Keratinocyte (primary cell): Measurements from ENCODE around the gene STOM. TPM values are rescaled to one million over a fixed set of nuclear protein-coding genes. Genes with fewer than 3 reads are reported as not detected.

ENCODE experiments used
- DNase-seq: peaks from one replicate; pipeline ENCODE4 v3.0.0-alpha.2; 2011; ENCODE audit warnings: low read depth, missing footprints, low spot score
- FAIRE-seq: peaks from 2 replicates; lab custom pipeline; 2011; peaks lifted over from hg19 to GRCh38; lab: Jason Lieb, UNC
- H2AFZ ChIP-seq: 2 replicates; pipeline ENCODE4 v1.6.0; 2012; ENCODE audit warnings: low read length, control low read depth, inconsistent platforms; ENCODE audit not compliant: control insufficient read depth
- H3K27ac ChIP-seq: 2 replicates; pipeline ENCODE4 v1.5.1; 2011; ENCODE audit warnings: low read length; ENCODE audit not compliant: control insufficient read depth, insufficient read depth
- H3K27me3 ChIP-seq: 3 replicates; pipeline ENCODE4 v1.6.0; 2011; ENCODE audit warnings: low read length; ENCODE audit not compliant: control insufficient read depth, insufficient read depth; ENCODE audit errors: extremely low read depth
- H3K36me3 ChIP-seq, 2 experiments: 2 replicates in 1 of 2; 3 replicates in 1 of 2; pipeline ENCODE4 v1.5.1; 2011; ENCODE audit warnings: low read length in 2 of 2, mild to moderate bottlenecking in 1 of 2; ENCODE audit not compliant: control insufficient read depth in 2 of 2, insufficient read depth in 2 of 2; ENCODE audit errors: extremely low read depth in 1 of 2
- H3K4me1 ChIP-seq: 3 replicates; pipeline ENCODE4 v1.5.1; 2011; ENCODE audit warnings: low read length; ENCODE audit not compliant: control insufficient read depth, insufficient read depth; ENCODE audit errors: extremely low read depth
- H3K4me2 ChIP-seq: 3 replicates; pipeline ENCODE4 v1.6.0; 2011; ENCODE audit warnings: low read depth, low read length; ENCODE audit not compliant: control insufficient read depth, insufficient read depth; ENCODE audit errors: extremely low read depth
- H3K4me3 ChIP-seq, 3 experiments: fragments of 200-600 bp in 1 of 3; sonication (generic) in 1 of 3; 2 replicates in 2 of 3; 3 replicates in 1 of 3; pipeline ENCODE4 v1.5.1; 2011 to 2016; ENCODE audit warnings: low read length in 3 of 3, mild to moderate bottlenecking in 3 of 3, control low read depth in 2 of 3, inconsistent platforms in 1 of 3, low read depth in 1 of 3, mixed read lengths in 1 of 3, mixed run types in 1 of 3, moderate library complexity in 1 of 3; ENCODE audit not compliant: control insufficient read depth in 2 of 3, insufficient read depth in 2 of 3; ENCODE audit errors: extremely low read depth in 1 of 3
- H3K79me2 ChIP-seq: 2 replicates; pipeline ENCODE4 v1.6.0; 2012; ENCODE audit warnings: low read length; ENCODE audit not compliant: control insufficient read depth, insufficient read depth
- H3K9ac ChIP-seq: 3 replicates; pipeline ENCODE4 v1.6.0; 2011; ENCODE audit warnings: low read length; ENCODE audit not compliant: control insufficient read depth, insufficient read depth; ENCODE audit errors: extremely low read depth
- H3K9me1 ChIP-seq: 3 replicates; pipeline ENCODE4 v1.6.0; 2011; ENCODE audit warnings: low read length; ENCODE audit not compliant: control insufficient read depth, insufficient read depth; ENCODE audit errors: extremely low read depth
- H3K9me3 ChIP-seq: 2 replicates; pipeline ENCODE4 v1.5.1; 2012; ENCODE audit warnings: low read depth, low read length; ENCODE audit not compliant: control insufficient read depth
- H4K20me1 ChIP-seq: 3 replicates; pipeline ENCODE4 v1.6.0; 2011; ENCODE audit warnings: low read length; ENCODE audit not compliant: control insufficient read depth, insufficient read depth; ENCODE audit errors: extremely low read depth
- CTCF ChIP-seq, 3 experiments: IDR thresholded peaks in 1 of 3; conservative IDR thresholded peaks in 1 of 3; optimal IDR thresholded peaks in 1 of 3; 2 replicates in 2 of 3; 3 replicates in 1 of 3; pipeline versions ENCODE3 to v1.5.1; 2011; ENCODE audit warnings: low read length in 3 of 3, mild to moderate bottlenecking in 3 of 3, moderate library complexity in 2 of 3, control low read depth in 1 of 3, inconsistent platforms in 1 of 3; ENCODE audit not compliant: insufficient read depth in 2 of 3; ENCODE audit errors: extremely low read depth in 1 of 3
- EZH2 ChIP-seq: IDR thresholded peaks from one replicate; pipeline ENCODE4 v1.6.1; 2012; ENCODE audit warnings: inconsistent platforms, mild to moderate bottlenecking, low read length, moderate library complexity
- dilution Hi-C: fragments of 300-500 bp; cut with MboI; formaldehyde crosslinking; loops from one replicate; pipeline ENCODE4 v1.7.0; 2020; ENCODE audit warnings: low sequenced_read_pairs; ENCODE audit not compliant: extremely low pct_ligation_motif_present
- polyA plus RNA-seq, 5 experiments: library from polyadenylated mRNA; depleted of rRNA in 3 of 5; stranded (reverse) in 3 of 5; stranded (forward) in 1 of 5; unstranded in 1 of 5; fragments of >200 nt; gene quantifications; 1 replicate in 1 of 5; 2 replicates in 3 of 5; 3 replicates in 1 of 5; pipeline versions ENCODE4 v1.2.1 to v1.2.3, GENCODE V29; 2011 to 2012; ENCODE audit warnings: missing spikeins in 2 of 5, low read depth in 1 of 5, low replicate concordance in 1 of 5

The STOM gene
- polyA plus RNA-seq, 1 donor (not counting 4 experiments of a cell fraction or from before 2014, with no cell fraction given) = 121 TPM

- peak overlapping the region; percentile 81 for H3K27ac ChIP-seq
- no peaks in the 10 kb centered on the region for H3K9me1 ChIP-seq
- H3K9me3 ChIP-seq = no peaks in the 10 kb centered on the region
- H3K9ac ChIP-seq = peak overlapping the region; percentile 86
- H3K4me1 ChIP-seq = peaks cover 55% of the 10 kb centered on the region
- DNase-seq = no peak
- H3K4me2 ChIP-seq = peak overlapping the region; percentile 85
- H2AFZ ChIP-seq = no peak overlapping the region
- FAIRE-seq = no peak
- peaks cover 49% of the 10 kb centered on the region for H3K79me2 ChIP-seq
- H3K27me3 ChIP-seq = no peaks in the 10 kb centered on the region
- dilution Hi-C loops = no loop called here
- peak overlapping the region; percentile 59 to 67 (median 60) for H3K4me3 ChIP-seq
- TF ChIP-seq EZH2 (no peak), CTCF (optimal IDR thresholded peaks at IDR 0.05 in 1 of 3, IDR thresholded peaks at IDR 0.05 in 1 of 3, conservative IDR thresholded peaks at IDR 0.05 in 1 of 3; ENCODE audit: extremely low read depth in 1 of 3, insufficient read depth in 2 of 3, low read length in 3 of 3) (no peak)
- H4K20me1 ChIP-seq = no peaks in the 10 kb centered on the region
- no peaks in the 10 kb centered on the region for H3K36me3 ChIP-seq
These were observed 1.3 kb downstream of the STOM start for GRCh38 chr9:121368745-121369144.

- Histone ChIP-seq H3K9me3 (no peaks in the 10 kb centered on the region), H3K36me3 (no peaks in the 10 kb centered on the region), H3K79me2 (peaks cover 49% of the 10 kb centered on the region), H3K4me3 (peak overlapping the region in 2 of 3 experiments; percentile 60 to 67), H2AFZ (no peak overlapping the region), H3K4me1 (peaks cover 55% of the 10 kb centered on the region), H3K27me3 (no peaks in the 10 kb centered on the region), H3K4me2 (peak overlapping the region; percentile 85), H3K9me1 (no peaks in the 10 kb centered on the region), H4K20me1 (no peaks in the 10 kb centered on the region), H3K9ac (peak overlapping the region; percentile 86), H3K27ac (peak overlapping the region; percentile 43)
- no peak for FAIRE-seq
- DNase-seq = no peak
- dilution Hi-C loops = no loop called here
- TF ChIP-seq EZH2 = no peak
- TF ChIP-seq CTCF (optimal IDR thresholded peaks at IDR 0.05 in 1 of 3, IDR thresholded peaks at IDR 0.05 in 1 of 3, conservative IDR thresholded peaks at IDR 0.05 in 1 of 3; ENCODE audit: extremely low read depth in 1 of 3, insufficient read depth in 2 of 3, low read length in 3 of 3) = no peak
These were observed 1.9 kb downstream of the STOM start for GRCh38 chr9:121368138-121368522.
